Measurements from ENCODE around the gene CGB5.
"Not testable (repeated sequence)": the region's sequence is repeated elsewhere in the genome, so short reads cannot be mapped to it uniquely, and the experiment has no call there.

Gene CGB5

DNA sequence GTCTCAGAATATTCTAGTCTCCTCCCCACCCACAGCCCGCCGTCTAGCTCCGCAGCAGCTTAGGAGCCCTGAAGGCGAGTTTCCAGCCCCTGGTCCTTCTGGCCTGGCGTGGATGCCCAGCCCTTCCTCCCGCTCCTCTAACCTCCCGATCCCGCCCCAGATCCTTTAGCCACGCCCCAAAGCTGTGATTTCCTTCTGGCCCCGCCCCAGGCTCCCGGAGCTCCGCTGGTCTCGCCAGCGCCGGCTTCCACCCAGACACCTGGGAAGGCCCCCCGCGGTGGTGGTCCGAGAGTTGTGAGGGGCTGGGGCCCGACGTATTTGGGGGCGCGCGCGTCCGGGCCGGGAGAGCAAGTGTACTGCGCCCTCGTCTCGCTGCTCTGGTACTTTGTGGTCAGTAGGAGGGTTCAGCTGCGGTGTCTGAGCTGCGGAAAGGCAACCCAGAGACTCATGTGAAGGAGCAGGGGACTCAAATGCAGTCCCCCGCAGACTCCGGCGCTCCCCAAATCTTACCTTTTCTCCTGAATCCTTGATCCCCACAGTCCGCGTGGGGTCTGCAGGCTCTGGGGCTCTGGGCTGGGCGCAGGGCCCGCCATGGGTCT is 14.1 kb downstream of the CGB5 start, which contains the start of gene CGB7:
CGB7 (minus strand) TSS at position 114 of the 599 bp plus-strand sequence. CDS start 2,374 bp downstream, outside the sequence.
- DNase-seq (ENCODE audit: low read depth): no peak

GRCh38 chr19:49058562-49058961 is 14.9 kb downstream of the CGB5 start:
- no peak for DNase-seq (ENCODE audit: low read depth)

GRCh38 chr19:49059053-49059452 is 15.4 kb downstream of the CGB5 start:
- DNase-seq (ENCODE audit: low read depth): no peak

DNA sequence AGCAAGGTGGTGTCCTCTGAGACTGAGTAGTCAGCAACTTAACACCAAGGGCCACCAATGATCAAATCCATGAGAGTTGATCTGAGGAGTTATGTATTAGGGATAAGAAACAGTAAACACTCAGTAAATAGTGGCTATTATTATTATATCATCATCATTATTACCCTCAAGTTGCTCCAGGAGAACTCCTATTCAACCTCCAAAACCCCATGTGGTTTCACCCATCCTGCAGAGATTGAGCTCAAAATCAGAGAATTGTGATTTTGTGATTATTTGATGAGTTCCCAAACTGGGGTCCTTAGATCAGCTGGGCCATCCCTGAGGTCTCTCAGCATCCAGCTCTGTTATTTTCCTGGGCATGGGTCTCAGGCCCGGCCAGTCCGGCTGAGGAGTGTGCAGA is 17.4 kb downstream of the CGB5 start:
- no peak for DNase-seq (ENCODE audit: low read depth)

DNA sequence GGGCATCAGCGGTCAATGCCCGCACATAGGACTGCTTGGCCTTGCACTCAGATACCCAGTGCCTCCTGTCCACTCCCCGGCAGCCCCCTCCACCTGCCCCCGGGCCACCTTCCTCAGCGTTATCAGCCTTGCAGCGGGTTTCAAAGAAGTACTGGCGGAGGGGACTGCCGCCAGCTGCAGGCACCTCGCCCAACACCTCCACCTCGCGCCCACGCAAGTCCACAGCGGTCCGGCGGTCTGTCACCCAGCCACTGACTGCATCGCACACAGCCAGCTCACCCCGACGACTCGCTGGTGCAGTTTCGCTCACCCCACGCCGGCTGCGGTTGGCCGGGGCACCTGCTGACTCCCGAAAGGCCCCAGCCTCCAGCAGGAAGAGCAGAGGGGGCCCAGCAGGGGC is 17.8 kb downstream of the CGB5 start:
- DNase-seq (ENCODE audit: low read depth): no peak

DNA sequence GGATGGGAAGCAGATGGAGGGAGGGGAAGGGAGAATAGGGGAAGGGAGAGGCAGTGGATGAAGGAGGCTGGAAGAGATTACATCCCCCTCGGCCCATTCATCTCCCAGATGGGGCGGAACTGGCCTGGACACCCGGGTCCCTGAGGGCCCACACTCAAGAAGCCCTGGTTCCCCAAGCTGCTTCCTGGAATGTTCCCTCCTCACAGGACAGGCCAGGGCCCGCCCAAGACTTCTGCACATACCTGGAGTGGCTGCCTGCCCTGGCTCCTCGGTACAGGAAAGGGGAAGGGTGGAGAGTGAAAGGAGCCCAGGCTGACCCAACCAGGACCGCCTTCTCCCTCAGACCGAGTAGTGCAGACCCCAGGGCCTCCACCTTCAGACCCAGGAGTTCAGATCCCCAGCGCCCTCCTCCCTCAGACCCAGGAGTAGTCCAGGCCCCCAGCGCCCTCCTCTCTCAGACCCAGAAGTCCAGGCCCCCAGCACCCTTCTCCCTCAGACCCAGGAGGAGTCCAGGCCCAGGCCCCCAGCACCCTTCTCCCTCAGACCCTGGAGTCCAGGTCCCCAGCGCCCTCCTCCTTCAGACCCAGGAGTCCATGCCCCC is 20.5 kb downstream of the CGB5 start:
- no peak for DNase-seq (ENCODE audit: low read depth)

- DNase-seq (ENCODE audit: low read depth): no peak
Measured at GRCh38 chr19:49064768-49065611, 21.3 kb downstream of the CGB5 start, which contains the start of gene NTF4. Gene NTF4, minus strand, starts transcription at chr19:49064818. Its CDS starts 2,821 bp downstream, at chr19:49061997.

- DNase-seq (ENCODE audit: low read depth): no peak
Measured at GRCh38 chr19:49065905-49066512, 22.4 kb downstream of the CGB5 start.

GRCh38 chr19:49067554-49067953 is 23.9 kb downstream of the CGB5 start:
- DNase-seq (ENCODE audit: low read depth): no peak

GRCh38 chr19:49069026-49069425 is 25.4 kb downstream of the CGB5 start:
- no peak for DNase-seq (ENCODE audit: low read depth)

GRCh38 chr19:49070416-49070815 is 26.8 kb downstream of the CGB5 start:
- no peak for DNase-seq (ENCODE audit: low read depth)

DNA sequence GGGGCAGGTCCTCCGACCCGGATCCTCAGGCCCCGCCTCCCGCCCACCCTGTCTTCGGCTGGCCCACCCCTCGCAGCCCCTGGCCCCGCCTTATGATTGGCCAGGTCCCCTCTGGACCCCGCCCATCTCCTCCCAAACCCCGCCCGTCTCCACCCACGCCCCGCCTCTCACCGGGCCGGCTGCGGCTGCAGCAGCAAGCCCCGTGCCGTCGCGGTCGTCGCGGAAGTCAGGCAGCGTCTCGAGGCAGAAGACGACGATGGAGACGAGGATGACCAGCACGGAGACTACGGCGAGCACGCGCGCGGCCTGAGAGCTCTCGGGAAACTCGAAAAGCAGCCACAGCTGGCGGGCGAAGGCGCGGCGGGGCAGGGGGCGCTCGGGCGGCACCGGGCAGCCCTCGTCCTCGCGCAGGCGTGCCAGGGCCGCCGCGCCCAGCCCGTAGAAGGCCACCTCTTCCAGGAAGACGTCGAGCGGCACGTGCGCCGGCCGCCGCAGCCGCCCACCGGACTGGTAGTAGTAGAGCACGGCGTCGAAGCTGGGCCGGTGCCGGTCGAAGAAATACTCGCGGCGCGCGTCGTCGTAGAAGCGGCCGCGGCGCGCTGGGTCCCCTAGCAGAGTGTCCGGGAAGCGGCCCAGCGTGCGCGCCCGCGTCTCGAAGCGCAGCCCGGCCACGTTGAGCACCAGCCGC is 28.4 kb downstream of the CGB5 start:
- no peak for DNase-seq (ENCODE audit: low read depth)

- DNase-seq (ENCODE audit: low read depth): no peak
Measured at GRCh38 chr19:49073514-49074378, 30.1 kb downstream of the CGB5 start.

GRCh38 chr19:49074869-49075268 is 31.2 kb downstream of the CGB5 start:
- not testable (repeated sequence) for DNase-seq (ENCODE audit: low read depth)

GRCh38 chr19:49080392-49080791 is 36.7 kb downstream of the CGB5 start:
- no peak for DNase-seq (ENCODE audit: low read depth)

DNA sequence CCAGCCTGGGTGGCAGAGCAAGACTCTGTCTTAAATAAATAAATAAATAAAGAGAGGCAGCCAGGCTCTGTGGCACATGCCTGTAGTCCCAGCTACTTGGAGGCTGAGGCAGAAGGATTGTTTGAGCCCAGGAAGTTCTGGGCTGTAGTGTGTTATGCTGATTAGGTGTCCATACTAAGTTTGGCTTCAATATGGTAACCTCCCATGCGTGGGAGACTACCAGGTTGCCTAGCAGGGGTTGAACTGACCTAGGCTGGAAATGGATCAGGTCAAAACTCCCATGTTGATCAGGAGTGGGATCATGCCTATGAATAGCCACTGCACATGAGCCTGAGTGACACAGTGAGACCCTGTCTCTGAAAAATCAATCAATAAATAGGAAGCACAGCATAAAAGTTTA is 37.6 kb downstream of the CGB5 start:
- no peak for DNase-seq (ENCODE audit: low read depth)

GRCh38 chr19:49084206-49085019 is 40.8 kb downstream of the CGB5 start:
- DNase-seq (ENCODE audit: low read depth): no peak

GRCh38 chr19:49085020-49085867 is 41.6 kb downstream of the CGB5 start, which contains the start of gene SNRNP70:
Gene SNRNP70, plus strand, starts transcription at chr19:49085451. Its CDS starts 964 bp downstream, at chr19:49086415.
- DNase-seq (ENCODE audit: low read depth): peak; percentile 96

- no peak for DNase-seq (ENCODE audit: low read depth)
Measured at GRCh38 chr19:49085868-49086232, 42.2 kb downstream of the CGB5 start.
